HEK293 (cell line): ENCODE data around the gene HHIP.

Source experiments
- CTCF ChIA-PET: fragments of 350-600 bp; formaldehyde crosslinking; extraction: SDS; loops from one replicate; lab custom pipeline; 2021; ENCODE audit warnings: antibody characterized with exemption; lab: Yijun Ruan, JAX
- POLR2A ChIA-PET: fragments of 300-600 bp; formaldehyde crosslinking; extraction: SDS; loops from one replicate; lab custom pipeline; 2020; ENCODE audit warnings: antibody characterized with exemption, inconsistent platforms; lab: Yijun Ruan, JAX
- H3K27ac ChIP-seq: fragments of 200-500 bp; sonication (Bioruptor generic); 2 replicates; pipeline ENCODE4 v1.5.1; 2014; ENCODE audit warnings: low read depth, low read length, control low read depth, inconsistent platforms; ENCODE audit errors: extremely low read depth
- H3K36me3 ChIP-seq, 2 experiments: fragments of 200-500 bp in 1 of 2; sonication (Bioruptor generic) in 1 of 2; 1 replicate in 1 of 2; 2 replicates in 1 of 2; pipeline ENCODE4 v1.5.1; 2014 to 2017; ENCODE audit warnings: inconsistent platforms in 2 of 2, low read length in 2 of 2; ENCODE audit not compliant: control insufficient read depth in 2 of 2, insufficient read depth in 1 of 2
- H3K4me1 ChIP-seq: fragments of 200-500 bp; sonication (Bioruptor generic); 2 replicates; pipeline ENCODE4 v1.5.1; 2014; ENCODE audit warnings: mild to moderate bottlenecking, low read length, inconsistent platforms; ENCODE audit not compliant: control insufficient read depth, insufficient read depth
- H3K4me3 ChIP-seq: 2 replicates; pipeline ENCODE4 v1.5.1; 2011; ENCODE audit warnings: low read depth, mild to moderate bottlenecking, control low read depth, low read length, moderate library complexity
- H3K9me3 ChIP-seq: fragments of 200-500 bp; sonication (Bioruptor generic); 2 replicates; pipeline ENCODE4 v1.5.1; 2014; ENCODE audit warnings: low read depth, low read length, inconsistent platforms; ENCODE audit not compliant: control insufficient read depth, insufficient read depth
- RBAK ChIP-seq: fragments of 450-650 bp; formaldehyde crosslinking; IDR thresholded peaks from 2 replicates; pipeline ENCODE4 v1.5.1; 2016; ENCODE audit warnings: missing biosample characterization, missing genetic modification characterization
- ZEB2 ChIP-seq: fragments of 450-650 bp; formaldehyde crosslinking; IDR thresholded peaks from 2 replicates; pipeline ENCODE4 v1.5.1; 2016; ENCODE audit warnings: missing biosample characterization, missing genetic modification characterization
- ZFHX2 ChIP-seq: fragments of 450-650 bp; formaldehyde crosslinking; conservative IDR thresholded peaks from 2 replicates; pipeline ENCODE4 v1.5.1; 2016; ENCODE audit warnings: missing biosample characterization, missing genetic modification characterization
- ZFP69B ChIP-seq: fragments of 450-650 bp; formaldehyde crosslinking; IDR thresholded peaks from 2 replicates; pipeline ENCODE4 v1.5.1; 2016; ENCODE audit warnings: missing biosample characterization, missing genetic modification characterization
- ZNF239 ChIP-seq: fragments of 450-650 bp; formaldehyde crosslinking; IDR thresholded peaks from 2 replicates; pipeline ENCODE4 v1.5.1; 2016; ENCODE audit warnings: missing biosample characterization, missing genetic modification characterization
- ZNF549 ChIP-seq: fragments of 450-650 bp; IDR thresholded peaks from 2 replicates; pipeline ENCODE4 v1.5.1; 2018; ENCODE audit warnings: missing biosample characterization, missing genetic modification characterization, mild to moderate bottlenecking, inconsistent platforms, moderate library complexity
- ZNF621 ChIP-seq: fragments of 450-650 bp; formaldehyde crosslinking; IDR thresholded peaks from 2 replicates; pipeline ENCODE4 v1.5.1; 2017; ENCODE audit warnings: missing biosample characterization, missing genetic modification characterization
- TF ChIP-seq, protein P1 (sequence below): fragments of 450-650 bp; formaldehyde crosslinking; IDR thresholded peaks from 2 replicates; pipeline ENCODE4 v1.5.1; 2016; ENCODE audit warnings: missing biosample characterization, missing genetic modification characterization, low read depth
- TF ChIP-seq, protein P2 (sequence below): fragments of 450-650 bp; formaldehyde crosslinking; IDR thresholded peaks from 2 replicates; pipeline ENCODE4 v1.5.1; 2016; ENCODE audit warnings: missing biosample characterization, missing genetic modification characterization
- TF ChIP-seq, protein P3 (sequence below): fragments of 450-650 bp; formaldehyde crosslinking; IDR thresholded peaks from 2 replicates; pipeline ENCODE4 v1.5.1; 2016; ENCODE audit warnings: missing biosample characterization, missing genetic modification characterization
- TF ChIP-seq, protein P4 (sequence below): sonication (generic); formaldehyde crosslinking; IDR thresholded peaks from 2 replicates; pipeline ENCODE4 v1.8.1; 2022; ENCODE audit warnings: mild to moderate bottlenecking, moderate library complexity, missing genetic modification reagents
- TF ChIP-seq, protein P5 (sequence below): fragments of 450-650 bp; formaldehyde crosslinking; IDR thresholded peaks from 2 replicates; pipeline ENCODE4 v1.5.1; 2016; ENCODE audit warnings: missing biosample characterization, missing genetic modification characterization
- TF ChIP-seq, protein P6 (sequence below): fragments of 450-650 bp; formaldehyde crosslinking; IDR thresholded peaks from 2 replicates; pipeline ENCODE4 v1.5.1; 2016; ENCODE audit warnings: missing biosample characterization, missing genetic modification characterization, borderline replicate concordance
- TF ChIP-seq, protein P7 (sequence below): fragments of 450-650 bp; formaldehyde crosslinking; IDR thresholded peaks from 2 replicates; pipeline ENCODE4 v1.5.1; 2016; ENCODE audit warnings: missing biosample characterization, missing genetic modification characterization, borderline replicate concordance

Gene HHIP

DNA sequence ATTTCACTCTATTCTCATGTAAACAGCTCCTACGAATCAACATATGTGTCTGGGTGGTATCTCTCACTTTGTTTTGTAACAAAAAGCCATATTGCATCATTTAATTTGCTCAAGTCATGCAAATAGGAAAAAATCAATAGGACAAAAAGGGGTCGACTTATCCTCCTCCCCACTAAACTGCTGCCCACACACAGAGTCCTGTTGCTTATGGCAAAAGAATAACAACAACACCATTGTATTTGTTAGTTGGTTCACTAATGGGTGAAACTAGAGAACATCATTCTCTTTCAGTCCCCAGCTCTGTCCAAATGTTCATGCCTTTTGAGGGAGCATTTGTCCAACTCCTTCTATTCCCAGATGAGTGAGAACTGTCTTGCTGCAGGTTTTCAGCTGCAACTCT is 2.1 kb downstream of the HHIP start:
- TF ChIP-seq ZFHX2 (tag by site-specific recombination) = peak; percentile 68
- TF ChIP-seq, protein P1, sequence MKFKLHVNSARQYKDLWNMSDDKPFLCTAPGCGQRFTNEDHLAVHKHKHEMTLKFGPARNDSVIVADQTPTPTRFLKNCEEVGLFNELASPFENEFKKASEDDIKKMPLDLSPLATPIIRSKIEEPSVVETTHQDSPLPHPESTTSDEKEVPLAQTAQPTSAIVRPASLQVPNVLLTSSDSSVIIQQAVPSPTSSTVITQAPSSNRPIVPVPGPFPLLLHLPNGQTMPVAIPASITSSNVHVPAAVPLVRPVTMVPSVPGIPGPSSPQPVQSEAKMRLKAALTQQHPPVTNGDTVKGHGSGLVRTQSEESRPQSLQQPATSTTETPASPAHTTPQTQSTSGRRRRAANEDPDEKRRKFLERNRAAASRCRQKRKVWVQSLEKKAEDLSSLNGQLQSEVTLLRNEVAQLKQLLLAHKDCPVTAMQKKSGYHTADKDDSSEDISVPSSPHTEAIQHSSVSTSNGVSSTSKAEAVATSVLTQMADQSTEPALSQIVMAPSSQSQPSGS = 0 out of 2 replicates have a peak, but pooled peaks have one; percentile 18
- no peak for TF ChIP-seq RBAK (tag by site-specific recombination)
- TF ChIP-seq, protein P2, sequence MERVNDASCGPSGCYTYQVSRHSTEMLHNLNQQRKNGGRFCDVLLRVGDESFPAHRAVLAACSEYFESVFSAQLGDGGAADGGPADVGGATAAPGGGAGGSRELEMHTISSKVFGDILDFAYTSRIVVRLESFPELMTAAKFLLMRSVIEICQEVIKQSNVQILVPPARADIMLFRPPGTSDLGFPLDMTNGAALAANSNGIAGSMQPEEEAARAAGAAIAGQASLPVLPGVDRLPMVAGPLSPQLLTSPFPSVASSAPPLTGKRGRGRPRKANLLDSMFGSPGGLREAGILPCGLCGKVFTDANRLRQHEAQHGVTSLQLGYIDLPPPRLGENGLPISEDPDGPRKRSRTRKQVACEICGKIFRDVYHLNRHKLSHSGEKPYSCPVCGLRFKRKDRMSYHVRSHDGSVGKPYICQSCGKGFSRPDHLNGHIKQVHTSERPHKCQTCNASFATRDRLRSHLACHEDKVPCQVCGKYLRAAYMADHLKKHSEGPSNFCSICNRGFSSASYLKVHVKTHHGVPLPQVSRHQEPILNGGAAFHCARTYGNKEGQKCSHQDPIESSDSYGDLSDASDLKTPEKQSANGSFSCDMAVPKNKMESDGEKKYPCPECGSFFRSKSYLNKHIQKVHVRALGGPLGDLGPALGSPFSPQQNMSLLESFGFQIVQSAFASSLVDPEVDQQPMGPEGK (tag by site-specific recombination) = 0 out of 2 replicates have a peak, but pooled peaks have one; percentile 34
- 0 out of 2 replicates have a peak, but pooled peaks have one; percentile 40 for TF ChIP-seq ZEB2 (tag by site-specific recombination)
- TF ChIP-seq, protein P3, sequence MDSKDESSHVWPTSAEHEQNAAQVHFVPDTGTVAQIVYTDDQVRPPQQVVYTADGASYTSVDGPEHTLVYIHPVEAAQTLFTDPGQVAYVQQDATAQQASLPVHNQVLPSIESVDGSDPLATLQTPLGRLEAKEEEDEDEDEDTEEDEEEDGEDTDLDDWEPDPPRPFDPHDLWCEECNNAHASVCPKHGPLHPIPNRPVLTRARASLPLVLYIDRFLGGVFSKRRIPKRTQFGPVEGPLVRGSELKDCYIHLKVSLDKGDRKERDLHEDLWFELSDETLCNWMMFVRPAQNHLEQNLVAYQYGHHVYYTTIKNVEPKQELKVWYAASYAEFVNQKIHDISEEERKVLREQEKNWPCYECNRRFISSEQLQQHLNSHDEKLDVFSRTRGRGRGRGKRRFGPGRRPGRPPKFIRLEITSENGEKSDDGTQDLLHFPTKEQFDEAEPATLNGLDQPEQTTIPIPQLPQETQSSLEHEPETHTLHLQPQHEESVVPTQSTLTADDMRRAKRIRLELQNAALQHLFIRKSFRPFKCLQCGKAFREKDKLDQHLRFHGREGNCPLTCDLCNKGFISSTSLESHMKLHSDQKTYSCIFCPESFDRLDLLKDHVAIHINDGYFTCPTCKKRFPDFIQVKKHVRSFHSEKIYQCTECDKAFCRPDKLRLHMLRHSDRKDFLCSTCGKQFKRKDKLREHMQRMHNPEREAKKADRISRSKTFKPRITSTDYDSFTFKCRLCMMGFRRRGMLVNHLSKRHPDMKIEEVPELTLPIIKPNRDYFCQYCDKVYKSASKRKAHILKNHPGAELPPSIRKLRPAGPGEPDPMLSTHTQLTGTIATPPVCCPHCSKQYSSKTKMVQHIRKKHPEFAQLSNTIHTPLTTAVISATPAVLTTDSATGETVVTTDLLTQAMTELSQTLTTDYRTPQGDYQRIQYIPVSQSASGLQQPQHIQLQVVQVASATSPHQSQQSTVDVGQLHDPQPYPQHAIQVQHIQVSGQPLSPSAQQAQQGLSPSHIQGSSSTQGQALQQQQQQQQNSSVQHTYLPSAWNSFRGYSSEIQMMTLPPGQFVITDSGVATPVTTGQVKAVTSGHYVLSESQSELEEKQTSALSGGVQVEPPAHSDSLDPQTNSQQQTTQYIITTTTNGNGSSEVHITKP (tag by site-specific recombination) = peak; percentile 50; the same call in 1 of the 2 replicates
- TF ChIP-seq ZNF621 (tag by site-specific recombination) = no peak
- TF ChIP-seq ZNF239 (tag by site-specific recombination) = no peak
- H3K4me1 ChIP-seq = no peaks in the 10 kb centered on the region; the same call in 1 of the 2 replicates
- no peaks in the 10 kb centered on the region for H3K9me3 ChIP-seq
- ChIA-PET CTCF (no interaction called here), POLR2A (no interaction called here)
- H3K36me3 ChIP-seq = no peaks in the 10 kb centered on the region
- no peak overlapping the region; the same call in 1 of the 2 replicates for H3K27ac ChIP-seq
- H3K4me3 ChIP-seq = no peak overlapping the region

DNA sequence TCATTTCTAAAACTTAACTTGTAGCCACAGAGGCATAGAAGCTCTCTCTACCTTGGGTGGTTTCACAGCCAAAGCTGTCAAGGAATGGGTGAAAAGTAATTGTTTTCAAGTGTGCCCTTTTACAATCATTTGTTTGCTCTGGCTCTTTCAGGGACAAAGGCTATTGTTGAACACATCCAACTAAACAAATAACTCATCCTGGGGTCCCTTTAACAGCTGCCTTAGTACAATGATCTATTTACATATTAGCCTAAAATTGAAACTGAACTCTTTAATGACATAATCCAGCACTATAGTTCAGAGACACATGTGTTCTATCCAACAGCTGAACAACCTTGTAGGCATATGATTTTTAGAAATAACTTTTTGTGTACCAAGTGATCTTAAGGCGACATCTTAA is 3.7 kb downstream of the HHIP start:
- H3K36me3 ChIP-seq = no peaks in the 10 kb centered on the region
- H3K27ac ChIP-seq = no peak overlapping the region
- ChIA-PET CTCF (no interaction called here), POLR2A (no interaction called here)
- no peaks in the 10 kb centered on the region for H3K9me3 ChIP-seq
- H3K4me3 ChIP-seq = no peak overlapping the region
- no peaks in the 10 kb centered on the region; the same call in 1 of the 2 replicates for H3K4me1 ChIP-seq
- no peak for TF ChIP-seq ZFP69B (tag by site-specific recombination)
- TF ChIP-seq, protein P4, sequence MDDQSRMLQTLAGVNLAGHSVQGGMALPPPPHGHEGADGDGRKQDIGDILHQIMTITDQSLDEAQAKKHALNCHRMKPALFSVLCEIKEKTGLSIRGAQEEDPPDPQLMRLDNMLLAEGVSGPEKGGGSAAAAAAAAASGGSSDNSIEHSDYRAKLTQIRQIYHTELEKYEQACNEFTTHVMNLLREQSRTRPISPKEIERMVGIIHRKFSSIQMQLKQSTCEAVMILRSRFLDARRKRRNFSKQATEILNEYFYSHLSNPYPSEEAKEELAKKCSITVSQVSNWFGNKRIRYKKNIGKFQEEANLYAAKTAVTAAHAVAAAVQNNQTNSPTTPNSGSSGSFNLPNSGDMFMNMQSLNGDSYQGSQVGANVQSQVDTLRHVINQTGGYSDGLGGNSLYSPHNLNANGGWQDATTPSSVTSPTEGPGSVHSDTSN = no peak
- no peak for TF ChIP-seq ZNF549 (tag by site-specific recombination)
- TF ChIP-seq, protein P5, sequence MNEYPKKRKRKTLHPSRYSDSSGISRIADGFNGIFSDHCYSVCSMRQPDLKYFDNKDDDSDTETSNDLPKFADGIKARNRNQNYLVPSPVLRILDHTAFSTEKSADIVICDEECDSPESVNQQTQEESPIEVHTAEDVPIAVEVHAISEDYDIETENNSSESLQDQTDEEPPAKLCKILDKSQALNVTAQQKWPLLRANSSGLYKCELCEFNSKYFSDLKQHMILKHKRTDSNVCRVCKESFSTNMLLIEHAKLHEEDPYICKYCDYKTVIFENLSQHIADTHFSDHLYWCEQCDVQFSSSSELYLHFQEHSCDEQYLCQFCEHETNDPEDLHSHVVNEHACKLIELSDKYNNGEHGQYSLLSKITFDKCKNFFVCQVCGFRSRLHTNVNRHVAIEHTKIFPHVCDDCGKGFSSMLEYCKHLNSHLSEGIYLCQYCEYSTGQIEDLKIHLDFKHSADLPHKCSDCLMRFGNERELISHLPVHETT (tag by site-specific recombination) = no peak
- TF ChIP-seq, protein P6, sequence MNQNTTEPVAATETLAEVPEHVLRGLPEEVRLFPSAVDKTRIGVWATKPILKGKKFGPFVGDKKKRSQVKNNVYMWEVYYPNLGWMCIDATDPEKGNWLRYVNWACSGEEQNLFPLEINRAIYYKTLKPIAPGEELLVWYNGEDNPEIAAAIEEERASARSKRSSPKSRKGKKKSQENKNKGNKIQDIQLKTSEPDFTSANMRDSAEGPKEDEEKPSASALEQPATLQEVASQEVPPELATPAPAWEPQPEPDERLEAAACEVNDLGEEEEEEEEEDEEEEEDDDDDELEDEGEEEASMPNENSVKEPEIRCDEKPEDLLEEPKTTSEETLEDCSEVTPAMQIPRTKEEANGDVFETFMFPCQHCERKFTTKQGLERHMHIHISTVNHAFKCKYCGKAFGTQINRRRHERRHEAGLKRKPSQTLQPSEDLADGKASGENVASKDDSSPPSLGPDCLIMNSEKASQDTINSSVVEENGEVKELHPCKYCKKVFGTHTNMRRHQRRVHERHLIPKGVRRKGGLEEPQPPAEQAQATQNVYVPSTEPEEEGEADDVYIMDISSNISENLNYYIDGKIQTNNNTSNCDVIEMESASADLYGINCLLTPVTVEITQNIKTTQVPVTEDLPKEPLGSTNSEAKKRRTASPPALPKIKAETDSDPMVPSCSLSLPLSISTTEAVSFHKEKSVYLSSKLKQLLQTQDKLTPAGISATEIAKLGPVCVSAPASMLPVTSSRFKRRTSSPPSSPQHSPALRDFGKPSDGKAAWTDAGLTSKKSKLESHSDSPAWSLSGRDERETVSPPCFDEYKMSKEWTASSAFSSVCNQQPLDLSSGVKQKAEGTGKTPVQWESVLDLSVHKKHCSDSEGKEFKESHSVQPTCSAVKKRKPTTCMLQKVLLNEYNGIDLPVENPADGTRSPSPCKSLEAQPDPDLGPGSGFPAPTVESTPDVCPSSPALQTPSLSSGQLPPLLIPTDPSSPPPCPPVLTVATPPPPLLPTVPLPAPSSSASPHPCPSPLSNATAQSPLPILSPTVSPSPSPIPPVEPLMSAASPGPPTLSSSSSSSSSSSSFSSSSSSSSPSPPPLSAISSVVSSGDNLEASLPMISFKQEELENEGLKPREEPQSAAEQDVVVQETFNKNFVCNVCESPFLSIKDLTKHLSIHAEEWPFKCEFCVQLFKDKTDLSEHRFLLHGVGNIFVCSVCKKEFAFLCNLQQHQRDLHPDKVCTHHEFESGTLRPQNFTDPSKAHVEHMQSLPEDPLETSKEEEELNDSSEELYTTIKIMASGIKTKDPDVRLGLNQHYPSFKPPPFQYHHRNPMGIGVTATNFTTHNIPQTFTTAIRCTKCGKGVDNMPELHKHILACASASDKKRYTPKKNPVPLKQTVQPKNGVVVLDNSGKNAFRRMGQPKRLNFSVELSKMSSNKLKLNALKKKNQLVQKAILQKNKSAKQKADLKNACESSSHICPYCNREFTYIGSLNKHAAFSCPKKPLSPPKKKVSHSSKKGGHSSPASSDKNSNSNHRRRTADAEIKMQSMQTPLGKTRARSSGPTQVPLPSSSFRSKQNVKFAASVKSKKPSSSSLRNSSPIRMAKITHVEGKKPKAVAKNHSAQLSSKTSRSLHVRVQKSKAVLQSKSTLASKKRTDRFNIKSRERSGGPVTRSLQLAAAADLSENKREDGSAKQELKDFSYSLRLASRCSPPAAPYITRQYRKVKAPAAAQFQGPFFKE (tag by site-specific recombination) = no peak
- TF ChIP-seq, protein P7, sequence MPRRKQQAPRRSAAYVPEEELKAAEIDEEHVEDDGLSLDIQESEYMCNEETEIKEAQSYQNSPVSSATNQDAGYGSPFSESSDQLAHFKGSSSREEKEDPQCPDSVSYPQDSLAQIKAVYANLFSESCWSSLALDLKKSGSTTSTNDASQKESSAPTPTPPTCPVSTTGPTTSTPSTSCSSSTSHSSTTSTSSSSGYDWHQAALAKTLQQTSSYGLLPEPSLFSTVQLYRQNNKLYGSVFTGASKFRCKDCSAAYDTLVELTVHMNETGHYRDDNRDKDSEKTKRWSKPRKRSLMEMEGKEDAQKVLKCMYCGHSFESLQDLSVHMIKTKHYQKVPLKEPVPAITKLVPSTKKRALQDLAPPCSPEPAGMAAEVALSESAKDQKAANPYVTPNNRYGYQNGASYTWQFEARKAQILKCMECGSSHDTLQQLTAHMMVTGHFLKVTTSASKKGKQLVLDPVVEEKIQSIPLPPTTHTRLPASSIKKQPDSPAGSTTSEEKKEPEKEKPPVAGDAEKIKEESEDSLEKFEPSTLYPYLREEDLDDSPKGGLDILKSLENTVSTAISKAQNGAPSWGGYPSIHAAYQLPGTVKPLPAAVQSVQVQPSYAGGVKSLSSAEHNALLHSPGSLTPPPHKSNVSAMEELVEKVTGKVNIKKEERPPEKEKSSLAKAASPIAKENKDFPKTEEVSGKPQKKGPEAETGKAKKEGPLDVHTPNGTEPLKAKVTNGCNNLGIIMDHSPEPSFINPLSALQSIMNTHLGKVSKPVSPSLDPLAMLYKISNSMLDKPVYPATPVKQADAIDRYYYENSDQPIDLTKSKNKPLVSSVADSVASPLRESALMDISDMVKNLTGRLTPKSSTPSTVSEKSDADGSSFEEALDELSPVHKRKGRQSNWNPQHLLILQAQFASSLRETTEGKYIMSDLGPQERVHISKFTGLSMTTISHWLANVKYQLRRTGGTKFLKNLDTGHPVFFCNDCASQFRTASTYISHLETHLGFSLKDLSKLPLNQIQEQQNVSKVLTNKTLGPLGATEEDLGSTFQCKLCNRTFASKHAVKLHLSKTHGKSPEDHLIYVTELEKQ (tag by site-specific recombination) = no peak
